ENCODE data around the gene ZNF100.
A peak's percentile ranks its signal among the peaks of the same experiment; 100 is the strongest.
"Not testable (repeated sequence)": the region's sequence is repeated elsewhere in the genome, so short reads cannot be mapped to it uniquely, and the experiment has no call there.

The ZNF100 gene
- 7.2 to 35.1 (median 21.5) reads per million in 18 experiments for total RNA-seq

DNA sequence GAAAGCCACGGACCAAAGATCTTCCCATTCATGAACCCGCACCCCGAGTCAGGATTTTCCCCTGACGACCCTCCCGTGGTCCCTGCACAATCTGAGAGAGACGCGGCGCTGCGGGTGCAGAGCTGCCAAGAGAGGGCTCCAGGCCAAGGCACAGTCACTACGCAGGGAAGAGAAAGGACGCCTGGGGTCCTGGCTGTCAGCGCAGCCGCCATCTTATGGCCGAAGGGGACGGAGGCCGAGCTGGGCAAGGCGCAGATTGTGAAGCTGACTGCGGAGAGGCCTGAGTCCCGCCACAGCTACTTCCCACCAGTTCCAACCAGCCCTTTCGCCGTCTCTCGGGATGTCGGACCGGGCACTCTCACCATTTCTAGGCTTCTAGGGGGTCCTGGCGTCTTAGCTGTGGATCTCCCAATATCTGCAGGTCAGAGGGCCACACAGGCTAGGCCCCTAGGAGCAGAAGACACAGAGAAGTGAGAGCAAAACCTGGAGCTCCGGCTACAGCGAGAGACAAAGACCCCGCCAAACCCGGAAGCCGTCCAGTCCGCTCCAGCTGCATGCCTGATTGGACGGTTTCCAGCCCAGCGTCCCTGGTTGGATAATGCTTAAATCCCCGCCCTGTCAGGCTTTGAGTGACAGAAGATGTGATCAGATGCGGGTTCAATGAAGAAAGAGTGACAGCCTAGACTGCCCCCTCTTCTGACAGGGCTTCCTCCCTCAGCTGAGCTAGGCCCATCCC, at the start of gene ZNF100:
TSS of gene ZNF100 (minus strand) at position 515 of the 736 bp plus-strand sequence. CDS start at position 365, 150 bp downstream.
- peak; percentile 95 for DNase-seq

- no peak for DNase-seq
These were observed 45.1 kb upstream of the ZNF100 start for GRCh38 chr19:21812448-21812847.

DNA sequence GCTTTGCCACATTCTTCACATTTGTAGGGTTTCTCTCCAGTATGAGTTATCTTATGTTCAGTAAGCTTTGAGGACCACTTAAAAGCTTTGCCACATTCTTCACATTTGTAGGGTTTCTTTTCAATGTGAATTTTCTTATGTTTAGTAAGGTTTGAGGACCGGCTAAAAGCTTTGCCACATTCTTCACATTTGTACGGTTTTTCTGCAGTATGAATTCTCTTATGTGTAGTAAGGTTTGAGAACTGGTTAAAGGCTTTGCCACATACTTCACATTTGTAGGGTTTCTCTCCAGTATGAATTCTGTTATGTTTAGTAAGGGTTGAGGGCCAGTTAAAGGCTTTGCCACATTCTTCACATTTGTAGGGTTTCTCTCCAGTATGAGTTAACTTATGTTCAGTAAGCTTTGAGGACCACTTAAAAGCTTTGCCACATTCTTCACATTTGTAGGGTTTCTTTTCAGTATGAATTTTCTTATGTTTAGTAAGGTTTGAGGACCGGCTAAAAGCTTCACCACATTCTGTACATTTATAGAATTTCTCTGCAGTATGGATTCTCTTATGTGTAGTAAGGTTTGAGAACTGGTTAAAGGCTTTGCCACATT, 41.1 kb upstream of the ZNF100 start:
- not testable (repeated sequence) for DNase-seq

DNA sequence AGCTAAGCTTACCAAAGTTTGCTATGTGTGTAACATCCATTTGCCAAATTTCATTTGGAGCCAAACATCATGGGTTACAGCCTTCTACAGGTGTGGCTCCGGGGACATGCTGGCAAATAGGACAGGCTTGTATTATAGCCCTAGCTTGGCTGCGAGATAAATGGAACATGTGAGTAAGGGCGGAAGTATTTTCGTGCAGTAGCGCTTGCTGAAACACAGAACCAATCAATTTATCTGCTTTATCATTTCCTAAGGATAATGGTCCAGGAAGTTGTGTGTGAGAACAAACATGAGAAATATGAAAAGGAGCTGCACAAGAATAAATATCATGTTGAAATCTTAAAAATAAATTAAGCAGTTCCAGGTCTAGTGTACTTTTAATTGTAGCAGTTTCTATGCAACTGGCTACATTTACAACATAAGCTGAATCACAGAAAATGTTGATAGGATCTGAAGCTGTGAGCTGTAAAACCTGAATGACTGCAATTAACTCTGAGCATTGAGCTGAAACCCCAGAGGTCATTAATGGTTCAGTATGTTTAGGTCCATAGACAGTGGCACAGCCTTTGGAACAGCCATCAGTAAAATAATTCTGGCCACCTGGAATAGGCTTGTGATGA, 22.2 kb upstream of the ZNF100 start:
- DNase-seq, result no peak

GRCh38 chr19:21786936-21787335, 19.6 kb upstream of the ZNF100 start:
- no peak for DNase-seq

DNA sequence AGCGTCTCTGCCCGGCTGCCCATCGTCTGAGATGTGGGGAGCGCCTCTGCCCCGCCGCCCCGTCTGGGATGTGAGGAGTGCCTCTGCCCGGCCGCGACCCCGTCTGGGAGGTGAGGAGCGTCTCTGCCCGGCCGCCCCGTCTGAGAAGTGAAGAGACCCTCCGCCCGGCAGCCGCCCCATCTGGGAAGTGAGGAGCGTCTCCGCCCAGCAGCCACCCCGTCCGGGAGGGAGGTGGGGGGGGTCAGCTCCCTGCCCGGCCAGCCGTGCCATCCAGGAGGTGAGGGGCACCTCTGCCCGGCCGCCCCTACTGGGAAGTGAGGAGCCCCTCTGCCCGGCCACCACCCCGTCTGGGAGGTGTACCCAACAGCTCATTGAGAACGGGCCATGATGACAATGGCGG, 8.4 kb upstream of the ZNF100 start:
- not testable (repeated sequence) for DNase-seq

DNA sequence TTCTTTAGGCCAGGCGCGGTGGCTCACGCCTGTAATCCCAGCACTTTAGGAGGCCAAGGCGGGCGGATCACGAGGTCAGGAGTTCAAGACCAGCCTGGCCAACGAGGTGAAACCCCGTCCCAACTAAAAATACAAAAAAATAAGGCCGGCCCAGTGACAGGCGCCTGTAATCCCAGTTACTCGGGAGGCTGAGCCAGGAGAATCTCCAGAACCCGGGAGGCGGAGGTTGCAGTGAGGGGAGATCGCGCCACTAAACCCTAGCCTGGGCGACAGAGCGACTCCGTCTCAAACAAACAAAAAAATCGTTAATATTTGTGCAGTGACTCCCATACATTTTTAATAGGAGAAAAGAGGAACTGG, 694 bp downstream of the ZNF100 start:
- not testable (repeated sequence) for DNase-seq

DNA sequence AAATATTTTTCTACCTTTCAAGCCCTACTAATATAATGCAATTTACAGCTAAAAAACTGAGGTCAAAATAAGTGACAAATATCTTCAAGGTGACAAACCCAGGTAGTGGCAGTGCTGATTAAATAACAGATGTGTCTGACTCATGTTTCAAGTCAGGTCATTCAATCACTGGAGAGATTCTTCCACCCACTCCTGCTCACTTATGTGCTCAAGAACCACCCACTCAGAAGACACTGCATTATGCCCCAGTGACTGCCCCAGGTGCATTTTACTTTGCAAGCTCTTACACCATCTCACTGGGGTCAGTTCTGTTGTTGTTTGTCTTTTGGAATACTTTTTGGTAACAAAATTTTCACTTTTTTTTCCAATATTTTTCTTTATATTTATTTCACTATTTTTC, 2.2 kb downstream of the ZNF100 start:
- no peak for DNase-seq

DNA sequence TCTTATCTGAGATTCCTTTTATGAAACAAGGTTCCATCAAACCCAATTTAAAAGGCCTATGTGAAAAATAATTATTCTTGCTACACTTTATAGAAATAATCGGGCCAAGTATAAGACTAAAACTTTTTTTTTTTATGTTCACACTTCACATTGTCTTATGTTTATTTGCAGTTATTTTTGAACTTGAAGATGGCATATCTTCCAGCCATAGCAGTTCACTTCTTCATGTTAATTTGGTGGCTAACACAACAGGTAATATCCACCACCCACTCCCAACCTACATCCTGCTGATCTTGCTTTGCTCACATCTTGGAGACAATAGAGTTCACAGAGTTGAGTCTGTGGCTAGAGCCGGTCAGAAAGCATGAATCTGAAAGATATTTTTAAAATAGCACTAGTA, 5.8 kb downstream of the ZNF100 start:
- DNase-seq, result not testable (repeated sequence)

- no peak for DNase-seq
These were observed 9.1 kb downstream of the ZNF100 start for GRCh38 chr19:21758296-21758695.

GRCh38 chr19:21755555-21755954, 11.8 kb downstream of the ZNF100 start:
- DNase-seq, result not testable (repeated sequence)

- no peak for DNase-seq
These were observed 16.0 kb downstream of the ZNF100 start for GRCh38 chr19:21751384-21751783.

DNA sequence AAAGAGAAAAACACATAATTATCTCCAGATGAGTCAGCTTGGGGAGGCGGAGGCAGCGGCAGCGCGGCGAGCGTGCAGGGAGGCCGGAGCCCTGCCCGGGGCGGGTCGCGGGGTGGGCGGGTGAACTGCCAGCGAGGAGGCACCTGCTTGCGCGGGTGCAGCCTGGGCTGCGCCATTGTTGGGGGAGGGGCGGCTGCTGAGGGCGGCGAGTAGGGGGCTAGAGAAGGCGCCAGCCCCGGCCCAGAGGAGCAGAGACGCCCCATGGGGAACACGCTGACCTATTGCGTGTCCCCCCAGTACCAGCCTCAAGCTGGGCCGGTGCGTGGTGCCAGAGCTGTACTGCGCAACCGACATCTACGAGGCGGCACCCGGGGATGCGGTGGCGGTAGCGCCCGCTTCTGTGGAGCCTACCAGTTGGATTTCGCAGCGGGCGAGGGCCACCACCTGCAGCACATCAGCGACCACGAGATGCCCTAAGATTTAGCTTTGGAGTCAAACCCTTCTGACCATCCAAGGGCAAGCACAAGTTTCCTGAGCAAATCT, 16.7 kb downstream of the ZNF100 start:
- DNase-seq, result no peak

DNA sequence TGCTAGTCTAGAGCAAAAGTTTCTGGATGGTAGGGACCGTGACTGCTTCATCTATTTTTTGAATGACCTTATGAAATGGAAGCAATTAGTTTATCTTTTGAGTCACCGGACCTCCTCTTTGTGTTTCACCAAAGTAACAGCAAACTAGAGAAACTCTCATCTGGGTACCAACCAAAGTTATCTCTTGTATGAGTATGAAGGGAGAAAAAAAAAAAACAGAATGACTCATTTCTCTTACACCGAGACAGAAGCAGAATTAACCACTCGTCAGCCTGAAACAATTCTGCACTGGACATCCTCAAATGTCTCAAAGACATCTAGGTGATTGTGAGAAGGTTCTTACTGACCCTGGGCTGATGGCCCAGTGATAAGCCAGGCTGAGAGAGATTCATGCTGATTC, 18.3 kb downstream of the ZNF100 start:
- DNase-seq, result no peak

DNA sequence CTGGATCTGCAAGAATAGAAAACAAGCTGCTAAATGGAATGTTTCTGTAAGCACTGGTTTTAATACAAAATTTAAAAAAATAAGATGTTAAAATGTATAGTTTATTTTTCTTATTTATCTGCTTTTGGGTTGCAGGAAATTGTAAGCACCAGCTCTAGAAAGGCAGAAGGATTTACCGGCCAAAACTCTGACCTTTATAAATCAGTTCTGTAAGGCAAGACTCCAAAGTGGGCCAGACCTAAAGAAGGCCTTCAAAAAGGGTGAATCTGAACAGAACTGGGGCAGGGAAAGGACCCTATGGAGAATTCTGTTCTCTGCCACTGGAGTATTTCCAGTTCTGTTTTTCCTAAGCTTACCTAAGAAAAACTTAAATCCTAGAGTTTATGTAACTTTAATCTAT, 19.3 kb downstream of the ZNF100 start:
- no peak for DNase-seq

DNA sequence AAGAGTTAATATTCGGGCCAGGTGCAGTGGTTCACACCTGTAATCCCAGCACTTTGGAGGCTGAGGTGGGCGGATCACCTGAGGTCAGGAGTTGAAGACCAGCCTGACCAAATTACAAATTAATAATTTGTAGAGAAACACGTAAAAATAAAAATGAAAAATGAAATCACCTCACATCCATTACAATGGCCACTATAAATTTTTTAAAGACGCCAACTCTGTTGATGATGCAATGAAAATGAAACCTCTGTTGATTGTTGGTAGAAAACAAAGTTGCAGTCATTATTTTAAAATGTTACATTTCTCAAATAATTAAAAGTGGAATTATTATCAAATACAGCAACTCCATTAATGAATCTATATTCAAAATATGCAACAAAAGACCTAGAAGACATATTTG, 26.8 kb downstream of the ZNF100 start:
- DNase-seq, result no peak

DNA sequence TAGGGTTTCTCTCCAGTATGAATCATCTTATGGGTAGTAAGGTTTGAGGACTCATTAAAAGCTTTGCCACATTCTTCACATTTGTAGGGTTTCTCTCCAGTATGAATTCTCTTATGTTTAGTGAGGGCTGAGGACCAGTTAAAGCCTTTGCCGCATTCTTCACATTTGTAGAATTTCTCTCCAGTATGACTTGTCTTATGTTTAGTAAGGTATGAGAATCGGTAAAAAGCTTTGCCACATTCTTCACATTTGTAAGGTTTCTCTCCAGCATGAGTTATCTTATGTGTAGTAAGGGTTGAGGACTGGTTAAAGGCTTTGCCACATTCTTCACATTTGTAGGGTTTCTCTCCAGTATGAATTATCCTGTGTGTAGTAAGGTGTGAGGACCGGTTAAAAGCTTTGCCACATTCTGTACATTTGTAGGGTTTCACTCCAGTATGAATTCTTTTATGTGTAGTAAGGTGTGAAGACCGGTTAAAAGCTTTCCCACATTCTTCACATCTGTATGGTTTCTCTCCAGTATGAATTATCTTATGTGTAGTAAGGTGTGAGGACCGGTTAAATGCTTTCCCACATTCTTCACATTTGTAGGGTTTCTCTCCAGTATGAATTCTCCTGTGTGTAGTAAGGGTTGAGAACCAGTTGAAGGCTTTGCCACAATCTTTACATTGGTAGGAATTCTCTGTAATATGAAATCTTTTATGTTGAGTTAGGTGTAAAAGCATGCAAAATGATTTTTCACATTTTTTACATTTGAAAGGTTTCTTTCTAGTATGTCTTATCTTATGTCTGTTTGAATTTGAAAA, 40.2 kb downstream of the ZNF100 start:
- DNase-seq, result not testable (repeated sequence)

- DNase-seq, result no peak
These were observed 53.6 kb downstream of the ZNF100 start for GRCh38 chr19:21713761-21714160.

DNA sequence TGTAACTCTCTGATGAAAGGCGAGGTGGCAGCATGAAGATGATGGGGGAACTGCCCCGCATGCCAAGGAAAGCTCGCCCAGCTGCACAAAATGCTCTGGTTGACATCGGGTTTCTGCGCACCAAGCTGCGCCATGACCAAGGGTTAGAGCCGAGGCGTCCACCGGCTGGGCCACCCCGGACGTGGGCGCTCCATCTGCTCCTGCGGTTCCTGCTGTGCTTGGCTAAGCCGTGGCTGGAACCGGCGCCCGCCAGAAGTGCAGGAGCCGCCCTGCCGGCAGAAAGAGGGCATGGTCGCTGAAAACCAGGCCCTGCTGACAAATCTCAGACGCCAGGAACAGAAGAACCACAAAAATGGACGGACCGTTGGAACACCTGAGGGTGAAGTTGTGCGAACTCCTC, 57.9 kb downstream of the ZNF100 start:
- no peak for DNase-seq

DNA sequence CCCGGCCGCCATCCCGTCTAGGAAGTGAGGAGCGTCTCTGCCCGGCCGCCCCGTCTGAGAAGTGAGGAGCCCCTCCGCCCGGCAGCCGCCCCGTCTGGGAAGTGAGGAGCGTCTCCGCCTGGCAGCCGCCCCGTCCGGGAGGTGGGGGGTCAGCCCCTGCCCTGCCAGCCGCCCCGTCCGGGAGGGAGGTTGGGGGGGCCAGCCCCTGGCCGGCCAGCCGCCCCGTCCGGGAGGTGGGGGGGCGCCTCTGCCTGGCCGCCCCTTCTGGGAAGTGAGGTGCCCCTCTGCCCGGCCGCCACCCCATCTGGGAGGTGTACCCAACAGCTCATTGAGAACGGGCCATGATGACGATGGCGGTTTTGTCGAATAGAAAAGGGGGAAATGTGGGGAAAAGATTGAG, 59.5 kb downstream of the ZNF100 start:
- not testable (repeated sequence) for DNase-seq

- no peak for DNase-seq
These were observed 60.3 kb downstream of the ZNF100 start for GRCh38 chr19:21707065-21707464.

DNA sequence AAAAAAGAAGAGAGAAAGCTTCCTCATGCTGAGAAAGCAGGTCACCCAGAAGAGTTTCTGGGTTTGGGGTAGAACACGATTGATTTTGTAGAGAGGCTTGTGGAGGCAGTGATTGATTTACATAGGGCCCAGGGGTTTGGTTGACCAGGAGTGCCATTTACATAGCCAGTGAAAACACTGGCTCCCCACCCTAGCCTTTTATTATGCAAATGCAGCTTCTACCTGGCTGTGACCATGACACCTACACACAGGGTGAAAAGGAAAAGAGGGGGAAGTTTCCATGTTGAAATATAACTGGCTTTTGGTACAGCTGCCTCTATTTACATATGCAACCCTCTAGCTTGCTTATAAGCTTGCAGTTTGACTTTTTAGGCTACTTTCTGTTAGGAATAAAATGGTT, 62.0 kb downstream of the ZNF100 start:
- no peak for DNase-seq

GRCh38 chr19:21704320-21704719, 63.1 kb downstream of the ZNF100 start:
- DNase-seq, result no peak
